GM19463 (cell line): ENCODE results near the gene SORBS1.
"Not testable (repeated sequence)": the region's sequence is repeated elsewhere in the genome, so short reads cannot be mapped to it uniquely, and the experiment has no call there.

Source experiments
- ATAC-seq: cut with Tn5 transposase; IDR thresholded peaks from one replicate; pipeline ENCODE4 v1.9.1; 2021; ENCODE audit warnings: mild to moderate bottlenecking, moderate library complexity; ENCODE audit not compliant: unreplicated experiment

SORBS1 gene

DNA sequence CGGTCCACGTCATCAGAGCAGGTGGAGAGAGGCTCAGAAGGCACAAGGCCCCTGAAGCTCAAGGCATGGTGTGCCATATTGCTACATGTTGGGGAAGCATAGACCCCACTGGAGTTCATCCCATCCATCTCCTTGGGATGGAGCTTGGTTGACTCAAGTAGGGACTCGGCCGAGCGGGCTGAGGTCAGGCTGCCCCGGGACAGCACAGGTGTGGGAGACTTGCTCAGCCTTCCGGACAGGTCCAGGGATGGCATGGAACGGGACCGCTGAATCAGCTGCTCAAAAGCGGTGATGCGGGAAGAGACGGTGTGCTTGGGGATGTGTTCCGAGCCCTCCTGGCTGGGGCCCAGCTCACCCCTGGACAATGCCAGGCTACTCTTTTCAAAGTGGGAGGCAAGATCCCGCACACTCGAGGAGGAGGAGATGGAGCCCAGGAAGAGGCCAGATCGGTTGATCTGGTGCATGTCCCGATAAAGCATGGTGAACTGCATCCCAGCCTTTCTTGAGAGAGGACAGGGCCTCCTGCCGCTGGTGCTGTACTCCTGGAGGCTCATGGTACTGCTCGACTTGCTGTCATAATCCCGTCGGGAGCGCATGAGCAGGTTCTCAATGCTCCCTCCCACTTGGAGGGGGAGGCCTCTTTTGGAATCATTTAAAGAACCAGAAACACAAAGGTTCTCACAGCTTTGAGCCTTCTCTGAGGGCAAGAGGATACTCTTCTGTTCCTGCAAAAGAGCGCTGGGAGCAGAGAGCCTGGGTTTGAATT lies 204.8 kb downstream of the SORBS1 start:
- ATAC-seq: no peak

DNA sequence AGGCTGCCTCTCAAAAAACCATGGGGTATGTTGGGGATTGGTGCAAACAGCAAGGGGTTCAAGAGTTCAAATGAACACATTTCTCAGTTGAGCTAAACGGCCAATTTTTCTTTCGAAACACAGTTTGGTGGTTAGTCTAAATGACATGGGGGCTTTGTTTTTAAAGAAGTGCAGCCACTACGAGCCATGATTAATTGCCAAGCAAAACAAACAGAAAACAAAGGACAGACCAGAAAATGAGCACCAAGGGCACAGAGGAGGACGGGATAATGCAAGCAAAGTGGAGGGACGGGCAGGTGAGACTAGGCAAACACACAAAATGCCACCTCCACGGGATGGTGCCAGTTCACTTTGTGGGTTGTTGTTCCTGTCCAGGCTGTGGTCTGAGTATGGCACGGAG lies 205.9 kb downstream of the SORBS1 start:
- ATAC-seq: no peak

DNA sequence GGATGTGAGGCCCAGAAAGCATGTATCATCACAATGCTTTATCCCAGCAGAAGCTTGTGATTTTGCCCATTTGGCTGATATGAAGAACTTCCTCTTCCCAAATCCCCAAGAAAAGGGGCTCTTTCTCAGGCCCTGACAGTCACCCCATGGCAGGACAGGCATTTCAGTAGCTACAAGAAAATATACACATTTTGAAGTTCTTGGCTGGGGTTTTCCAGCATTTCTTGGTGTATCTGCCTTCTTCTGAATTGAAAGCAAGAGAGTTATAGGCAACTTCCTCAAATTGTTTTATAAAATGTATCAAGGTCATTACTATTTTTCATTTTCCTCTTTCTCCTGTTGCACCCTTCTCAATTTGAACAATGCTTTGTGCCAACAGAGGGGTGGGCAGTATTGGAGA lies 207.1 kb downstream of the SORBS1 start:
- no peak for ATAC-seq

DNA sequence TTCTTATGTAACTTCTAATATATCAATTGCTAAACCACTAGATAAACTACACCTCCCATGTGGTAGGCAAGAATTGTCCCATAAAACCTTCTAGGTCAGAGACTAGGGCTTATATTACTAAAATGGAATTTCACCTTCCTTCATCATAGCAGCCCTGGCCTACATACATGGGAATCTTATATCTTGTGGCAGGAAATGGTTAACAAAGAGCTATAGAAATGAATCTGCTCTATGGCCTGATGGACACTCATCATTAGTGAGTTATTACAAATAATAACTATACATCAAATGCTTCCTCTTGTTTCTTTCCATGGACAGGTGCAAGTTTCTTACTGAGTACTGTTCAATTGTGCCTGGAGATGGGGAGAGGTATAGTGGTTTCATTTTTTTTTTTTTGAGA lies 208.0 kb downstream of the SORBS1 start:
- no peak for ATAC-seq

DNA sequence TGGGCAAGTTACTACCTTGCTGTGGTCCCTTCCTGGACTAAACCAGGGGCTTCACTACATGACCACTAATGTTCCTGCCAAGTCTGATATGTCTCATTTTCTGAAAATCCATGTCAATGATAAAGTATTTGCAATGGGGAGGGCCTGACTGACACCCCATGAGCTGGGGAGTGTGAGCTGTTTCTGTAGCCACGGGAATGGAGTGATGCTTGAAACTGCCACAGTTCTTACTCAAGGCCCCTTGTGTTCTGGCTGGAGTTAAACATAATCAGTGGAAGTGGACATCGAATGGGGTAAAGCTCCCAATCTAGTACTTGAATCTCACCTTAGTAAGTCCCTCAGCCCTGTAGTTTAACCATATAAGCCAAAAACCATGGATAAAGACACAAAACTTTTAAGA lies 208.5 kb downstream of the SORBS1 start:
- ATAC-seq: no peak

DNA sequence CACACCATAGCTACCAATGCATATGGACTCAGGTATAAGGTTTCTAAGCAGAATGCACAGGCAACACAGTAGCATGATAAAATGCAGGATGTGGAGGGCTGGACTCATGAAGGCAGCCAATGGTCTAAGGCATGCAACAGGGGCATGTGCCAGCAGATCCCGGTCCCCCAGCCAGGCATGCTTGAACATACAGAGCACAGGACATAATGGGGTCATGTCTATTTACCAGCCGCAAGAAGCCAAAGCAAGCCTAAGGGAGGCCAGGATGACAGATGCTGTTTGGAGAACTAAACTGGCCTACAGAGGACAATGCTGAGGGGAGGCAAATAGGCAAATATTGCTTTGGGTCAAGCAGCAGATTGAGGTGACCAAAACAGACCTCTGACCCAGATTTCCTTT lies 210.3 kb downstream of the SORBS1 start:
- ATAC-seq: no peak

DNA sequence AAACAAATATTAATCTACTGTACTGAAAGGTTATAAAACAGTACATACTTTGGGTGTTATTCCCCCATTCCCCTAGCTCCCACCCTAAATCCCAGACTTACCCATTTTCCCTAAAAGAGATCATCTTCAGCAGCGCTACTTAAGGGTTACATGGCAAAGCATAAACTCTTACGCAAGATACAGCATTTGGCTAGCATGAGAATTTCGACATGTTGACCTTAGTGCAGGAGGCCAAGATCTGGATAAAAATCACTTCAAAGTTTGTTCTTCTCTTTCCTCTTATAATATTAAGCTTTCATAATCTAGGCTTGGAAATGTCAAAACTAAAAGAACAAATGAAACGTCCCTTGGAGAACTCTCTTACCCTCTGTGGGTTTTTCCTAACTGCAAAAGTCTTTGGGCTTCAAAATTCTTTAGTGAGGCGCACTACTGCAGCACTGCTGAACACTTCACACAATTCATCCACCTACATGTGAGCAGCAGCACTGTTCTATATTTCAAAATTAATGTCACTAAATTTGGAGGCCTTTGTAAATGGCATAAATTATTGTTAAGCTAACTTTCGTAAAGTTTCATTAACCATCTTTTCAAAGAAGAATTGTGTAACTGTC lies 210.8 kb downstream of the SORBS1 start:
- no peak for ATAC-seq

DNA sequence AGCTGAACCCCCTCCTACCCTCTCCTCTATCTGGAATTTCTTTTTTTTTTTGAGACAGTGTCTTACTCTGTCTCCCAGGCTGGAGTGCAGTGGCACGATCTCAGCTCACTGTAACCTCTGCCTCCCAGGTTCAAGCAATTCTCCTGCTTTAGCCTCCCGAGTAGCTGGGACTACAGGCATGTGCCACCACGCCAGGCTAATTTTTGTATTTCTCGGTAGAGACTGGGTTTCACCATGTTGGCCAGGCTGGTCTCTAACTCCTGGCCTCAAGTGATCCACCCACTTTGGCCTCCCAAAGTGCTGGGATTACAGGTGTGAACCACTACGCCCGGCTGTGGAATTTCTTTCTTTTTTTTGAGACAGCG lies 213.8 kb downstream of the SORBS1 start:
- ATAC-seq: not testable (repeated sequence)

DNA sequence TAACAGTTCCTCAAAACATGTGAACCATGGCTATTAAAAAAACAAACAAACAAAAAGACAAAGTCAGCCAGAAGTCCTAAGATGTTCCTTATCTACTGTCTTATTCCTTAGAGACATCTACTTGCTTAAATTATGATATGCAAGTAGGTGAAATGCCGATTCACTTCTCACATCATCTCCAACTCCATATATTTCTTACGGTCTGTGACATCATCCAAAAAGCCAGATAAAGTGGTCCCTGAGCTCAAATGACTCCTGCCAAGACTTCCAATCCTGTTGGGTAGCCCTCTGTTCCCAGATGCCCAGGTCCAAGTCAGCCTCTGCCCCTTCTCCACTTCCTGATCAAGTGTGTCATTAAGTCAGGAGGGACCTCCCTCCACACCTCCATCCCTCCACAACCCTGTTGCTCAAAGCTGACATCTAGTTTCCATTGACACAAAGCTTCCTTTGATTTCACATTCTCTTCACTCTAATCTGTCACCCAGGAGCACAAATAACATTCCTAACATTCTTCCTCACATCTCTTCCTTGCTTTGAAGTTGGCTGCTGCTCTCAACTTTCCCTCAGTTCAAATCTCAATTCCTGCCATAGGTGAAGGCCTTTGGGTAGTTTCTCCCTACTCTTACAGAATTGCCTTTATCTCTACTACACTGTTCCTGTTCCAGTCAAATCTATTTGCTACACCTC lies 214.3 kb downstream of the SORBS1 start:
- no peak for ATAC-seq

DNA sequence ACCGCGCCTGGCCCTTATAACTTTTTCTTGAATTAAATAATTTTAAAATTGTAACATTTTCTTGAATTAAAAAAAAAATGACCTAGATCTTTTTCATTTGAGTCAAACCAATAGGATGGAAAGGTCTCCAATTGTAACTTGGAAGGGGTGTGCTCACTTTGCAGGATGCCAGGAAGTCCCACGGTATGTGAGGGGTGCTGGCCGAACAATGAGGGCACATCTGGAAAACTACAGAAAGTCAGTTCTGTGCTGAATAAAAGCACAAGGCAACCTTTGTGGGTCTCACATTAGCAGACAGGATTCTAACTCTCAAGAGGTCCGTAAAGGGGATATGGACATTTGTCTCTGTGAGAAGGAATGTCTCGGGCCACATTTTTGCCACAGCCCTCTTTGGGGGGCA lies 217.6 kb downstream of the SORBS1 start:
- ATAC-seq: no peak

DNA sequence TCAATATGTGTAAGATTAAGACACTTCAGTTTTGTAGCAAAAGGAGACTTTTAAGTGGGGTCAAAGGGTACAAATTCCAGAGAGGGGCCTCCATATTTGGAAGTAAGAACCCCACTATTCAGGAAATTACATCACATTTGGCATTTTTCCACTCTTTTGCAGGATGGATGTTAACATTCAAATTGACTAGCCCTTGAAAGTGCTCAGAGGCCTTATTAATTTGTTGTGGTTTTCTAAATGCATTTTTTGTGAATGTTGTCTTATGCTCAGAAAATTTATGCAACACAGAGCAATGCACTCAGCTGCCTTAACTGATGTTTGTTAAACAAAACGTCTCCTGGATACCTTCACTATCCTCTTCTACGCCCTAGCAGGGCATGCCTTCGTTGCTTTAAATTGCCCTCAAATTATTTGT lies 219.4 kb downstream of the SORBS1 start:
- ATAC-seq: no peak

DNA sequence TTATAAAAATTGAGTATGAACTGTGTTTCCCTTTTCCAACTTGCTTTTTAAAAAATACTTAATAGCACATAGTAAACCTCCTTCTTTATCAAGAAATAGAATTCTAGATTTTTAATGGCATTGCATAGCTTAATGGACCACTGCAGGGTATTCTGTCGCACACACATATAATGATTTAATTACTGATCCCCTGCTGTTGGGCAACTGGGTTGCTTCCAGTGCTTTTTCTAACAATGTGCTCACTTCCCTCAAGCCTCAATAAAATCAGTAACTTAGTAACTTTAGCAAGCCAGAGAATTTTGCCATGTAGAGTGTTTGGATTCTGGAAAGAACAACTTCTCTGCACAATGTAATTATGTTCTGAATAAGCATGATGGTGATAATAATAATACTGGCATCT lies 221.3 kb downstream of the SORBS1 start:
- ATAC-seq: no peak

DNA sequence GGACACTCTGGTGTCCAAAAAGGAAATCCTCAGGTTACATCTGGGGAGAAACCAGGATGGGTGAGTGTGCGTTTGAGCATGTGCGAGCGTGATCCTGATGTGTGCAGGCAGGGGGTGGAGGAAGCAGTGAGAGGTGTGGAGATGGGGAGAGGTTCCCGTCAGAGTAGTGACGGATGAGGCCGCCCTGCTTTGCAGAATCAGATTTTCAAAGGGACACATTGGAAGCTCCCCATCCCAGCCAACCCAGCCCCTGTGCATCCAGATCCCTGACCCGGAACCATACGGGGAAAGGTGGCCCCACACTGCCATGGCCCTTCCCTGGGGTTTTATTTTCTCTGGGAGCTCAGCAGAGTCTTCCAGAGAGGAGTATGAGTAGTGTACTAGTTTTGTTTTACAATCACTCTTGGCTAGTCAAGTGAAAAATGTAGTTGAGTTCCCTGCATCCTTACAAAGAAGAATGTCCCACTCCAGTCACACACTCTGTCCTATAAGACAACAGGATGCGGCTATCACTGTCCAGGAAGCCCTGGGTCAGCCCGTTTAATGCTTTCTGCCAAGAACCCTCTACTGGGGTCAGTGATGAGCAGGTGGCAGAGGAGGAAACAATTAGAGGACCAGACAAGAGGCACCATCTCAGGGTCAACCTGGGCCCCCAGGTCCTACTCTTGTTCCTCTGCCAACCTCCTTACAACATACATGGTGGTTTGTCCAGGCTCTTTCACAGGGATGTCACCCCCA lies 223.6 kb downstream of the SORBS1 start:
- no peak for ATAC-seq

DNA sequence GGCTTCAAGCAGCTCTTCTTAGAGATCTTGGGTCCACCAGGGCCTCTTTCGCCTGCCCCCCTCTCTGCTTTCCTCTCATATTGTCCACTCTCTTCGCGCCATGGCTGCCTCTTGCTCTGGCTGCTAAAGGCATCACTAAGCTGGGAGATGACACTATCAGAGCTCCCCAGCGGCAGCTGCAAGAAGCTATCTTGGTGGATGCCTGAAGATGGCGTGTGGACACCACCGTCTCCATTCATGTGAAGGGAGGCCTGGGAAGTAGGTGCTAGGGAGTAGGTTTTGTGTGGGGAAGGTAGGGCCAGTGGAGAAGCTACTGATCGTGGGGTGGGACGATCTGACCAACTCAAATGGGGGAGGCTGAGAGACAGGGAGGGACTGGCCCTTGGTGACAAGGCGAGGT lies 224.5 kb downstream of the SORBS1 start:
- no peak for ATAC-seq

DNA sequence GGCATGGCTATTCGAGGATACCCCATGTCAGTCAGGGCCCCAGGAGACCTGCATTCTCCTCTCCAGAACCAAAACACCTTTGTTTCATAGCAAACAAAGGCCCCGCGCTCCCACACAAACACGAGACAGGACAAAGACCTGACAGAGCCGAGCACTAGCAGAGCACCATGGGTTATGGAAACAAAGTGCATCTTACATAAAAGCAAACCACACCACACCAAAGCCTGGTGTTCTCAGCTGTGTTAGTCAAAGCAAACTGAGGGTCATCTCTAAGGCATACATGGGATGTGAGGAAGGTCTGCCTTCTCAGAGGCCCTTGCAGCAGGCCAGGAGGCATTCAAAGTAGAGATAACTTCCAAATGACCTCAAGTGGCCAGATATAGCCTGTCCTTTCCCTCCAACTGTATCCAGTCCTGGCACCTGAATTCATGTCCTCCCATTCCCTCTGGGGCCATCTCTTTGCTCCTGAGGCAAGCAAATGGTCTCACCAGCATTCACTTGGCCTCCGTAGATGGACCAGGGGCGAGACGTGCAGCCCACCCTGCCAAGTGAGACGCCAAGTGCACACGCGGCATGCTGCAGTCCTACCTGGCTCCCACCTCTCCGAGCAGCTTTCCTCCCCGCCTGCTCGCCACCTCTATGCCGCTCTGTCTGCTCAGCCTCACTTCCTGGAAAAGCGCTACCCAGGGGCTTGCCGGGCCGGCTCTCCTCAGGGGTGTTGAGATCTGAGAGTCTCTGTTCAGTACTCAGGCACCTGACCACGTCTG lies 225.1 kb downstream of the SORBS1 start:
- no peak for ATAC-seq

DNA sequence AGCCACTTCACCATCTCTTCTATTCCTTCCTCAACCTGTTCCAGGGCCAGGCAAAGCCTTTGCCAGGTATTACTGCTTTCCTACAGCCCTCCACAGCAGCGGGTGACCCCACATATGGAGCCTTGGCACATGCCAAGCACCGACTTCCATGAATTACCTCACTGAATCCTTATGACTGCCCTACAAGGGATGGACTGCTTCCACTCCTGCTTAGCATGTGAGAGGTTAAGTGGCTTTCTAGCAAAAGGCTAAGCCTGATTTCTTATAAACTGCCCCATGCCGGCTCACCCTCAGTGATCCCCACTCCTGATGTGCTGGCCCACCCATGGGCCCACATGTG lies 226.4 kb downstream of the SORBS1 start:
- ATAC-seq: no peak

DNA sequence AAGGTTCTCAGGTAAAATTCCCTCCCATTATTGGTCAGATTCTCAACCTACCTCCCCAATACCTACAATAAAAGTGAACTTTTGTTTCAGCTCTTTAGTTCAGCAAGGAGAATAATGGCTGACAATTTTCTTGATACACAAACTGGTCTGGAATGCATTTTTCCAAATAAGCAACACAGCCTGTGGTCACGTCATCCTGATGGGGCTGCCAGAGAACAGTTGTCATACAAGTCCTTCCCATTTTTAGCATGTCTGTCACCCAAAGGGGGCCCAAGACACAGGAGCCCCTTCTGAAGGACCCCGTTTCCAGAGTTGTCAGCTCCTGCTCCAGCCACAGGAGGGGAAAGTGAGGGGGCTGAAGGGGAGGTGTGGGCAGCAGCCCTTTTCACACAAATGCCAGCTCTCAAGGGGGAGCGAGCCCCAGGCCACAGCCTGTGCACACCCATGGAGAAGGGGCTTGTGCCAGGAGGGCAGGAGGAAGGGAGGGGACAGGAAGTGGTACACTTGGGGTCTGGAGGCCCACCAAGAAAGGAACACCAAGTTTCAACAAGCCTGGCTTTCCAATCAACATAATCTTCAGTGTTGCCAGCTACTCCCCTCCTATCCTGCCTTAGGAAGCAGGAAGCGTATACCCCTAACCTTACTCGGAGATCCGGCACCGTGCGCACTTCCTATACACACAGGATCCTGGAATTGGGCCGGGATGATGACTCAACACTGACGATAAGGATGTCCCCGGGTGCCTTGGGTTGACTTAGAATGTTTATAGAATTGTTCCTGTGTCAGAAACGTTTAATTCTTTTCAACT lies 227.0 kb downstream of the SORBS1 start:
- no peak for ATAC-seq

DNA sequence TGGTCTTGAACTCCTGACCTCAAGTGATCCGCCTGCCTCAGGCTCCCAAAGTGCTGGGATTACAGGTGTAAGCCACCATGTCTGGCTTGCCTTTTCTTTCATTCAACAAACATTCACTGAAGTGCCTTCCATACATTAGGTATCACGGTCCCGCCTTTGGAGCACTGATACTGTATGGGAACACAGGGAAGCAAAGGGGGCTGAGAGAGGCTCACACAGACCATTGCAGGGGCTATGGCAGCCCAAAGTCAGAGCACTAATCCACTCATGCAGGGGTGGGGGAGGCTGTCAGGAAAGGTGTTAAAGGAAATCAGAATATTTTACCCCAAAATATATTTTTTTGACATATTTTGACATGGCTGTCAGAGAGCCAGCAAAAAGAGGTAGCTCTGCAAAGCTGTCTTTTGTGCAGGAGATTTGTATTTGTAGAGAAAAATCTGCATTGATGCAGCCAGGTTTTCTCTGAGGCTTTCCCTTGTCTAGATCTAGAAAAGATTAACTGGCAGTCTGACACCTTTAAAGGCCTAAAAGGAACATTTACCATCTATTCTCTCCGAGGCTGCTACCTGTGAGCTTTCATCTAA lies 228.4 kb downstream of the SORBS1 start:
- no peak for ATAC-seq

DNA sequence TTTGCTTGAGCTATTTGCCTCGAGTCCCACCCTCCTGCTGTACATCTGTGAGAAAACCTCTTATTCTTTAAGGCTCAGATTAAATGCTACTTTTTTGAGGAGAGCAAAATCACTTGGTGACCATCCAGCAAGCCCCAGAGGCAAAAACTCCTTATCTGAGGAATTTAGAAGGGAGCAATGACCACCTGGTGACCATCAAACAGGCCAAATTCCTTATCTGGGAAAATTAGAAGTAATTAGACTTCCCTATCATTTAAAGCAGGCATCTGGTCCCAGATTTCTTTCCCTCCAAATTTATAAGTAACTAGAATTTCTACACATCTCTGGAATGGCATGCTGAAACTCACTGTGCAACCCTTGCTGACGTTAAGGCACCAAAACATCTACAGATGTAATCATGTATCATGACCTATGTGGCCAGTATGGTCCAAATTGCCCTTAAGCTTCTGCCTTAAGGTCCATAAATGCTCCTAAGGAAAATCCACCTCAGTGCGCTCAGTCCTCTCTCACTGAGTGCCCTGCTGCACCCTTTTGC lies 229.5 kb downstream of the SORBS1 start:
- ATAC-seq: no peak
